Tibial nerve (tissue), 4 donors: ENCODE measurements around the gene SMAD5.

Source experiments
- CTCF ChIP-seq, 5 experiments: fragments of 200-600 bp in 3 of 5; fragments of 450-650 bp in 2 of 5; sonication (generic) in 3 of 5; IDR thresholded peaks; one replicate each; pipeline ENCODE4 v1.5.1; 2016 to 2019; ENCODE audit warnings: antibody characterized with exemption in 5 of 5, mild to moderate bottlenecking in 3 of 5, moderate library complexity in 2 of 5
- EP300 ChIP-seq, 2 donors: sonication (generic); formaldehyde crosslinking; IDR thresholded peaks; one replicate each; pipeline ENCODE4 v1.6.1; 2017; ENCODE audit warnings: antibody characterized with exemption in 2 of 2, mild to moderate bottlenecking in 1 of 2
- POLR2A ChIP-seq, 2 donors: fragments of 450-650 bp; IDR thresholded peaks; one replicate each; pipeline ENCODE4 v1.6.1; 2017; ENCODE audit warnings: antibody characterized with exemption in 2 of 2, mild to moderate bottlenecking in 2 of 2, moderate library complexity in 2 of 2

- TF ChIP-seq CTCF (IDR thresholded peaks at IDR 0.05) (no peak), EP300 (IDR thresholded peaks at IDR 0.05) (no peak), POLR2A (IDR thresholded peaks at IDR 0.05) (no peak)
Measured at GRCh38 chr5:136106351-136107031, 26.2 kb upstream of the SMAD5 start.
